ENCODE data around the gene LRRC45. TPM values are rescaled to one million over a fixed set of nuclear protein-coding genes. Genes with fewer than 3 reads are reported as not detected.

Gene LRRC45
- total RNA-seq, 6 experiments from 2014 or later = 6.8 to 10.5 (median 10.0) TPM

- Mint-ChIP-seq H3K27me3 (ENCODE audit: insufficient read depth) (no peaks in the 10 kb centered on the region; the same call in 1 of the 2 replicates), H3K4me1 (ENCODE audit: low read depth) (peaks cover 22% of the 10 kb centered on the region), H3K4me3 (no peak overlapping the region), H3K36me3 (ENCODE audit: low read depth) (no peaks in the 10 kb centered on the region), H3K9me3 (no peaks in the 10 kb centered on the region), H3K27ac (no peak overlapping the region)
- TF ChIP-seq CTCF (IDR thresholded peaks at IDR 0.05) = no peak
- no peak for DNase-seq
These were observed 14.7 kb upstream of the LRRC45 start for GRCh38 chr17:82008258-82008940.

DNA sequence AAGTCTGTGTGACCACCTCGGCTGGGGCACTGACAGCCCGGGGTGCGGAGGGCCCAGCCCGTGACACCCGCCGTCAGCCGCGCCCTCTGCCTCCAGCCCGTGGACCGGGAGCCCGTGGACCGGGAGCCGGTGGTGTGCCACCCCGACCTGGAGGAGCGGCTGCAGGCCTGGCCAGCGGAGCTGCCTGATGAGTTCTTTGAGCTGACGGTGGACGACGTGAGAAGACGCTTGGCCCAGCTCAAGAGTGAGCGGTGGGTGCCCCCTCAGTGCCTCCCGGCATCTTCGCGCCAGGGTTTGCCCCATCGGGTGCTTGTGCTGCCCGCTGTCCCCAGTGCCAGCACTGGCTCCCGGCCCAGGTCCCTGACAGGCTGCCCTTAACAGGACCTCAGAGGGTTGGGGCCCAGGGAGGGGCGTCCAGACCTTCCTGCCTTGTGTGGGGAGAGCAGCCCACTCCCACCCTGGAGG is 14.1 kb upstream of the LRRC45 start:
- H3K27ac Mint-ChIP-seq = no peak overlapping the region
- peaks cover 18% of the 10 kb centered on the region for H3K4me1 Mint-ChIP-seq (ENCODE audit: low read depth)
- DNase-seq = no peak
- no peaks in the 10 kb centered on the region; the same call in 1 of the 2 replicates for H3K27me3 Mint-ChIP-seq (ENCODE audit: insufficient read depth)
- H3K4me3 Mint-ChIP-seq = no peak overlapping the region
- H3K36me3 Mint-ChIP-seq (ENCODE audit: low read depth) = no peaks in the 10 kb centered on the region
- H3K9me3 Mint-ChIP-seq = no peaks in the 10 kb centered on the region
- no peak for TF ChIP-seq CTCF (IDR thresholded peaks at IDR 0.05)

DNA sequence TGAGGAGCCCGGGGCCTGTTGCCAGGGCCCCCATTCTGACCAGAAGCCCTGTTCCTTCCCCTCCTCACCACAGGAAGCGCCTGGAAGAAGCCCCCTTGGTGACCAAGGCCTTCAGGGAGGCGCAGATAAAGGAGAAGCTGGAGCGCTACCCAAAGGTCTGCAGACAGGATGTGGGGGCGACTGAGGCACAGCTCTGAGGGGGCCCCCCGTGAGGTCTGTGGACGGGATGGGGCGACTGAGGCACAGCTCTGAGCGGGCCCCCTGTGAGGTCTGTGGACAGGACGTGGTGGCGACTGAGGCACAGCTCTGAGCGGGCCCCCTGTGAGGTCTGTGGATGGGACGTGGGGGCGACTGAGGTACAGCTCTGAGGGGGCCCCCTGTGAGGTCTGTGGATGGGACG is 13.7 kb upstream of the LRRC45 start:
- Mint-ChIP-seq H3K36me3 (ENCODE audit: low read depth) (no peaks in the 10 kb centered on the region), H3K9me3 (no peaks in the 10 kb centered on the region), H3K27me3 (ENCODE audit: insufficient read depth) (no peaks in the 10 kb centered on the region; the same call in 1 of the 2 replicates), H3K4me3 (no peak overlapping the region), H3K4me1 (ENCODE audit: low read depth) (peaks cover 18% of the 10 kb centered on the region), H3K27ac (no peak overlapping the region)
- no peak for DNase-seq
- no peak for TF ChIP-seq CTCF (IDR thresholded peaks at IDR 0.05)

GRCh38 chr17:82010575-82011525 is 12.3 kb upstream of the LRRC45 start:
- no peak for DNase-seq
- H3K9me3 Mint-ChIP-seq = no peaks in the 10 kb centered on the region
- H3K4me3 Mint-ChIP-seq = no peak overlapping the region
- no peaks in the 10 kb centered on the region; the same call in 1 of the 2 replicates for H3K27me3 Mint-ChIP-seq (ENCODE audit: insufficient read depth)
- TF ChIP-seq CTCF (IDR thresholded peaks at IDR 0.05) = no peak
- no peaks in the 10 kb centered on the region for H3K36me3 Mint-ChIP-seq (ENCODE audit: low read depth)
- no peak overlapping the region for H3K27ac Mint-ChIP-seq
- H3K4me1 Mint-ChIP-seq (ENCODE audit: low read depth) = peaks cover 16% of the 10 kb centered on the region

- Mint-ChIP-seq H3K4me1 (ENCODE audit: low read depth) (peaks cover 8% of the 10 kb centered on the region), H3K27me3 (ENCODE audit: insufficient read depth) (no peaks in the 10 kb centered on the region; the same call in 1 of the 2 replicates), H3K36me3 (ENCODE audit: low read depth) (no peaks in the 10 kb centered on the region), H3K9me3 (no peaks in the 10 kb centered on the region), H3K4me3 (no peak overlapping the region), H3K27ac (no peak overlapping the region)
- no peak for TF ChIP-seq CTCF (IDR thresholded peaks at IDR 0.05)
- no peak for DNase-seq
These were observed 11.4 kb upstream of the LRRC45 start for GRCh38 chr17:82011617-82012187.
